ENCODE results near the gene LTB4R.

Gene LTB4R

DNA sequence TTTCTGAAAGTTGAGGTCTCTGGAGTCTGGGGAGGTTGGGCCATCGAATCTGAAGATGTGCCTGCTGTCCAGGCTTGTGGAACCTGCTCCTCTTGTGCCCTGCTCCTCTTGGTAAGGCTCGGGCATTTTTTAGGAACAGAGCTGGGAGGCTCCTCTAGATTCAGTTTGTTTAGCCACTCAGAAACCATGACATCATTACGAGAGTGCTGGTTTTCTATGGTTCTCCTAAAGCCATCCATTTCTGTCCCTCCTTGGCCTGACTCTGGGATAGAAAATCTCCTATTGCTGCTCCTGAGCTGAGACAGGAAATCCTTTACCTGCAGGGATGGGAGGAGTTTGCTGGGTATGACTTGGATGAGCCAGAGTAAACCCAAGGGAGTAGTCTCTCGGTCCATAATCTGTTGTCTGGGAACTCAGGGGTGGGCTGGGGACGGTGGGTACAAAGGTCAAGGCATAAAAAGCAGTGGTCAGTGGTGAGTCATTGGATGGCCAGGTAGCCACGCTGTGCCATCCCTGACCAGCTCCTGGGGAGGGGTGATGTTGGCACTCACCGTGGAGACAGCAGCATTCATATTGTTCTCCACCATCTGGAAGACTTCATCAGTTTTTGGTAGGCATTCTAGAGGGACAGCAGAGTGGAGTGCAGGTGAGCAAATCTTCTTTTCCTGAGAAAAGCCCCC, 26.0 kb downstream of the LTB4R start:
- TF ChIP-seq, protein P1, sequence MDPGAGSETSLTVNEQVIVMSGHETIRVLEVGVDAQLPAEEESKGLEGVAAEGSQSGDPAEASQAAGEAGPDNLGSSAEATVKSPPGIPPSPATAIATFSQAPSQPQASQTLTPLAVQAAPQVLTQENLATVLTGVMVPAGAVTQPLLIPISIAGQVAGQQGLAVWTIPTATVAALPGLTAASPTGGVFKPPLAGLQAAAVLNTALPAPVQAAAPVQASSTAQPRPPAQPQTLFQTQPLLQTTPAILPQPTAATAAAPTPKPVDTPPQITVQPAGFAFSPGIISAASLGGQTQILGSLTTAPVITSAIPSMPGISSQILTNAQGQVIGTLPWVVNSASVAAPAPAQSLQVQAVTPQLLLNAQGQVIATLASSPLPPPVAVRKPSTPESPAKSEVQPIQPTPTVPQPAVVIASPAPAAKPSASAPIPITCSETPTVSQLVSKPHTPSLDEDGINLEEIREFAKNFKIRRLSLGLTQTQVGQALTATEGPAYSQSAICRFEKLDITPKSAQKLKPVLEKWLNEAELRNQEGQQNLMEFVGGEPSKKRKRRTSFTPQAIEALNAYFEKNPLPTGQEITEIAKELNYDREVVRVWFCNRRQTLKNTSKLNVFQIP (CRISPR knock-in tag; IDR thresholded peaks at IDR 0.05; ENCODE audit: borderline replicate concordance, low read depth), result no peak
- TF ChIP-seq SNAI2 (CRISPR knock-in tag; IDR thresholded peaks at IDR 0.05), result no peak
- TF ChIP-seq TCF4 (CRISPR knock-in tag; IDR thresholded peaks at IDR 0.05; ENCODE audit: borderline replicate concordance), result no peak
- ATAC-seq, result no peak

DNA sequence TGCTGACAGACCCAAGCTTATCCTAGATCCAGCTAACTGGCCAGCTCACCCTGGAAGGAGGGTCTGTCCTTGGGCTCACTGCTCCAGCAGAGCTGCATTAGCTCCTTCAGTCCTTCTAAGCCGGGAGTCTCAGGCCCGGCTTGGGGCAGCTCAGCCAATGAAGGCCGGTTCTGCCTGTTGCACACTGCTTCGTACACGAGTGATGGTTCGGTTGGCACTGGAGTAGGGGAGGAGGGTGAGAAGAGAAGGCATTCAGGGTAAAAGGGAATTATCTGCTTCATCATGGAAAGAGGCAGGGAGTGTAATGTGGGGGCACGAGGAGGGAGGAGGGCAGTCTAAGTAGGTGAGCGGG, 26.5 kb downstream of the LTB4R start:
- no peak for ATAC-seq

DNA sequence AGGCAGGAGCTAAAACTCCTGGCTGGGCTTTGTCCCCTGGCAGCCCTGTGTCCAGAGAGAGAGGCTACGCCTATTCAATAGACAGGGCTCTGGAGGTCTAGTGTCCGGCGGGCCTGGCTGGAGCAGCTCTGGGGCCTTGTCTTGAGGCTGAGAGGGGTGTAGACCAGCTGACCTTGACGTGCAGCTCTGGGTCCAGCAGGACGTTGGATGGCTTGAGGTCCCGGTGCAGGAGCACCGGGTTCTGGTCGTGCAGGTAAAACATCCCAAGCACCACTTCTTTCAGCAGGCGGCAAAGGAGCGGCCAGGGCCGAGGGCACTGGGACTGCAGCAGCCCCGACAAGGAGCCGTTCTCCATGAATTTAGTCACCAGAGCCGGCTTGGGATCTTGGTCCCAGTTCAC, 27.5 kb downstream of the LTB4R start:
- TF ChIP-seq ZNF8 (CRISPR knock-in tag; IDR thresholded peaks at IDR 0.05) (no peak), GLIS3 (CRISPR knock-in tag; IDR thresholded peaks at IDR 0.05) (no peak)
- ATAC-seq, result no peak

More for the DNA sequence above, 26.5 kb downstream of the LTB4R start:
- TF ChIP-seq ZFP30 (CRISPR knock-in tag; IDR thresholded peaks at IDR 0.05) (no peak), ZNF565 (CRISPR knock-in tag; conservative IDR thresholded peaks at IDR 0.05; ENCODE audit: low read depth) (no peak), TCF4 (CRISPR knock-in tag; IDR thresholded peaks at IDR 0.05; ENCODE audit: borderline replicate concordance) (no peak), SNAI2 (CRISPR knock-in tag; IDR thresholded peaks at IDR 0.05) (no peak)

DNA sequence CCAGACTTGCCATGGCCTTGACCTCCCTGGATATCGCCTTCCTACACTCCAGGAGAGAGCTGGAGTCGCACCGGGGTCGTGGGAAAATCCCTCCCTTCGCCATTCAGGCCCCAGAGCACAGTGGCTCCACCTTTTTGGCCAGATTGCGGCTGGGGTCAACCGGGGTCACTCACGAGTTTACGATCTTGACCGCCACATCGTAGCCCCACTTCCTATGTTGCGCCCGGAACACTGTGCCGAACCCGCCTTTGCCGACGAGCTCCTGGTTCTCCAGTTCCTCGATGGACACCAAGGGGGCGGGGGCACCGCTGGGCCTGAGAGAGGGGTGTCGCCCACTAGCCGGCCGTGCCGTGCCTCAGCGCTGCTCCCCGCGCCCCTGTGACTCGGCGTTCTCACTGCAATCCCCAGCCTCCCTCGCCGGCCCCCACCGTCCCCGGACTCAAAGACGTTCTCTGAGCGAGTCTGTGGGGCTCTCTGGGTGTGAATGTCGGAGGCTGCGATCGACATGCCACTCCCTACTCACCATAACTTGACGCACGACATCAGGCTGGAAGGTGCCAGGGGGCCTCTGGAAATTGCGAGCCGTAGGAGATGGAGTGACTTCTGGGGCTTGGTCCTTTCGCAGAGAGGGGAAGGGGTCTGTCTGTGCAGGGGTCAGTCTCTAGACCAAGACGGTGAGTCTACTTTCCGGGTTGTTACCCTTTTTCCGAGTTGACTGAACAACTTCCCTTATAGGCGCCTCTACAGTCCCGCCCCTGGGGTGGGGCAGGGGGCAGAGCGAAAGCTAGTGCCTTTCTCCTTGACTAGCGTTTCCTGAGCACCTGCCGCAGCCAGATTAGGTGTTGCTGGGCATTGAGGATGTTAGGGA, 28.2 kb downstream of the LTB4R start, which contains the start of gene RIPK3:
RIPK3 (minus strand) TSS at position 708 of the 868 bp plus-strand sequence; CDS start at position 543, 165 bp downstream.
- TF ChIP-seq ZFP30 (CRISPR knock-in tag; IDR thresholded peaks at IDR 0.05), result no peak
- TF ChIP-seq ZFP3 (CRISPR knock-in tag; IDR thresholded peaks at IDR 0.05), result no peak
- TF ChIP-seq, protein P2, sequence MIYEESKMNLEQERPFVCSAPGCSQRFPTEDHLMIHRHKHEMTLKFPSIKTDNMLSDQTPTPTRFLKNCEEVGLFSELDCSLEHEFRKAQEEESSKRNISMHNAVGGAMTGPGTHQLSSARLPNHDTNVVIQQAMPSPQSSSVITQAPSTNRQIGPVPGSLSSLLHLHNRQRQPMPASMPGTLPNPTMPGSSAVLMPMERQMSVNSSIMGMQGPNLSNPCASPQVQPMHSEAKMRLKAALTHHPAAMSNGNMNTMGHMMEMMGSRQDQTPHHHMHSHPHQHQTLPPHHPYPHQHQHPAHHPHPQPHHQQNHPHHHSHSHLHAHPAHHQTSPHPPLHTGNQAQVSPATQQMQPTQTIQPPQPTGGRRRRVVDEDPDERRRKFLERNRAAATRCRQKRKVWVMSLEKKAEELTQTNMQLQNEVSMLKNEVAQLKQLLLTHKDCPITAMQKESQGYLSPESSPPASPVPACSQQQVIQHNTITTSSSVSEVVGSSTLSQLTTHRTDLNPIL (CRISPR knock-in tag; IDR thresholded peaks at IDR 0.05; ENCODE audit: low read depth), result no peak
- no peak for TF ChIP-seq ZC3H10 (CRISPR knock-in tag; IDR thresholded peaks at IDR 0.05)
- no peak for TF ChIP-seq SNAI2 (CRISPR knock-in tag; IDR thresholded peaks at IDR 0.05)
- TF ChIP-seq ZNF8 (CRISPR knock-in tag; IDR thresholded peaks at IDR 0.05), result no peak
- TF ChIP-seq ESRRG (CRISPR knock-in tag; IDR thresholded peaks at IDR 0.05), result no peak
- TF ChIP-seq PPARA (CRISPR knock-in tag; IDR thresholded peaks at IDR 0.05; ENCODE audit: borderline replicate concordance), result no peak
- TF ChIP-seq ZNF70 (CRISPR knock-in tag; IDR thresholded peaks at IDR 0.05), result no peak
- no peak for TF ChIP-seq CSDC2 (CRISPR knock-in tag; IDR thresholded peaks at IDR 0.05)
- TF ChIP-seq, protein P3, sequence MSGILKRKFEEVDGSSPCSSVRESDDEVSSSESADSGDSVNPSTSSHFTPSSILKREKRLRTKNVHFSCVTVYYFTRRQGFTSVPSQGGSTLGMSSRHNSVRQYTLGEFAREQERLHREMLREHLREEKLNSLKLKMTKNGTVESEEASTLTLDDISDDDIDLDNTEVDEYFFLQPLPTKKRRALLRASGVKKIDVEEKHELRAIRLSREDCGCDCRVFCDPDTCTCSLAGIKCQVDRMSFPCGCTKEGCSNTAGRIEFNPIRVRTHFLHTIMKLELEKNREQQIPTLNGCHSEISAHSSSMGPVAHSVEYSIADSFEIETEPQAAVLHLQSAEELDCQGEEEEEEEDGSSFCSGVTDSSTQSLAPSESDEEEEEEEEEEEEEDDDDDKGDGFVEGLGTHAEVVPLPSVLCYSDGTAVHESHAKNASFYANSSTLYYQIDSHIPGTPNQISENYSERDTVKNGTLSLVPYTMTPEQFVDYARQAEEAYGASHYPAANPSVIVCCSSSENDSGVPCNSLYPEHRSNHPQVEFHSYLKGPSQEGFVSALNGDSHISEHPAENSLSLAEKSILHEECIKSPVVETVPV (CRISPR knock-in tag; IDR thresholded peaks at IDR 0.05), result no peak
- TF ChIP-seq, protein P4, sequence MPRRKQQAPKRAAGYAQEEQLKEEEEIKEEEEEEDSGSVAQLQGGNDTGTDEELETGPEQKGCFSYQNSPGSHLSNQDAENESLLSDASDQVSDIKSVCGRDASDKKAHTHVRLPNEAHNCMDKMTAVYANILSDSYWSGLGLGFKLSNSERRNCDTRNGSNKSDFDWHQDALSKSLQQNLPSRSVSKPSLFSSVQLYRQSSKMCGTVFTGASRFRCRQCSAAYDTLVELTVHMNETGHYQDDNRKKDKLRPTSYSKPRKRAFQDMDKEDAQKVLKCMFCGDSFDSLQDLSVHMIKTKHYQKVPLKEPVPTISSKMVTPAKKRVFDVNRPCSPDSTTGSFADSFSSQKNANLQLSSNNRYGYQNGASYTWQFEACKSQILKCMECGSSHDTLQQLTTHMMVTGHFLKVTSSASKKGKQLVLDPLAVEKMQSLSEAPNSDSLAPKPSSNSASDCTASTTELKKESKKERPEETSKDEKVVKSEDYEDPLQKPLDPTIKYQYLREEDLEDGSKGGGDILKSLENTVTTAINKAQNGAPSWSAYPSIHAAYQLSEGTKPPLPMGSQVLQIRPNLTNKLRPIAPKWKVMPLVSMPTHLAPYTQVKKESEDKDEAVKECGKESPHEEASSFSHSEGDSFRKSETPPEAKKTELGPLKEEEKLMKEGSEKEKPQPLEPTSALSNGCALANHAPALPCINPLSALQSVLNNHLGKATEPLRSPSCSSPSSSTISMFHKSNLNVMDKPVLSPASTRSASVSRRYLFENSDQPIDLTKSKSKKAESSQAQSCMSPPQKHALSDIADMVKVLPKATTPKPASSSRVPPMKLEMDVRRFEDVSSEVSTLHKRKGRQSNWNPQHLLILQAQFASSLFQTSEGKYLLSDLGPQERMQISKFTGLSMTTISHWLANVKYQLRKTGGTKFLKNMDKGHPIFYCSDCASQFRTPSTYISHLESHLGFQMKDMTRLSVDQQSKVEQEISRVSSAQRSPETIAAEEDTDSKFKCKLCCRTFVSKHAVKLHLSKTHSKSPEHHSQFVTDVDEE (CRISPR knock-in tag; IDR thresholded peaks at IDR 0.05), result no peak
- no peak for TF ChIP-seq ISL1 (CRISPR knock-in tag; IDR thresholded peaks at IDR 0.05)
- no peak for TF ChIP-seq ARNTL (CRISPR knock-in tag; IDR thresholded peaks at IDR 0.05; ENCODE audit: borderline replicate concordance, low read depth)
- no peak for TF ChIP-seq OSR1 (CRISPR knock-in tag; IDR thresholded peaks at IDR 0.05)
- no peak for TF ChIP-seq BACH2 (CRISPR knock-in tag; IDR thresholded peaks at IDR 0.05; ENCODE audit: borderline replicate concordance)
- no peak for TF ChIP-seq RARB (CRISPR knock-in tag; IDR thresholded peaks at IDR 0.05)
- no peak for TF ChIP-seq TOX (CRISPR knock-in tag; IDR thresholded peaks at IDR 0.05; ENCODE audit: borderline replicate concordance)
- no peak for ATAC-seq

Measured in SK-N-SH treated with all-trans-retinoic acid at 6 μM for 48 hours (cell line).